ENCODE measurements around the gene IFRD2. TPM values are rescaled to one million over a fixed set of nuclear protein-coding genes. Genes with fewer than 3 reads are reported as not detected.

The IFRD2 gene
- total and polyA plus RNA-seq, 2 of the 8 experiments (the other 6 are each of a cell fraction or from before 2014, with no cell fraction given), result 76.7 to 88.8 TPM

DNA sequence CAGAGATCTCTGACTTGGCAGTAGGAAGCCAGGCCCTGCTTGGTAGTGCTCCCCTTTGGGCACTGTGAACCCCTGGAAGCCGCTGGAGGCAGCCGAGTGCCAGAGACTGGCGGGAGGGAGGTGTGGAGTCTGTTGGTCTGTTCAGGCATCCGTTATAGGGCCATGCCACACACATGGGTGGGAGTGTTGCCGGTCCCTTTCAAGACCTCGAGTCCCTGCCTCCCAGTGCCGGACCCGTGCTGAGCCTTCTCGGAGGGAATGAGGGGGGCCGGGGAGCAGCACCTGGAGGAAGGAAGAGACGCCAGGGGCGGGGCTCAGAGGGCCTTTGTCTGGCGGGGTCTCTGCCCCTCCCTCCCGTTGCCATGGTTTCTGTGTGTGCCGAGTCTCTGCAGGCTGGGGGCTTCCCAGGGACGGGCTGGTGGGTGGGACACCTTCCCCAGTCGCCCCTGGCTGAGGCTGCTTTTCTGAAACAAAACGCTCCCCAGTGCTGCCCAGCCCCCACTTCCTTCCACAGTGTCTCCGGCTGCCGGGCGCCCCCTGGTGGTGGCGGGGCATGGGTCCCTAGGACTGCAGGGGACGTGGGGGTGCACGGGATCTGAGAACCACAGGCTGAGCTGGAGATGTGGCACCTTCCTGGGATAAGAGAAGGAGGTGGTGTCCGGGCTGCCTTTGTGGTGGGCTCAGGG is 46.3 kb downstream of the IFRD2 start:
- Histone ChIP-seq H4K8ac (ENCODE audit: extremely low read depth, insufficient read depth, low read length) (peak overlapping the region; percentile 89), H3K56ac (replicated peaks; ENCODE audit: insufficient read length, low read depth, low read length) (peak overlapping the region; percentile 35), H3K14ac (ENCODE audit: insufficient read length) (no peak overlapping the region), H3K27ac (ENCODE audit: low read depth, low read length) (peak overlapping the region; percentile 53), H4K5ac (ENCODE audit: insufficient read length, low read depth, low read length) (peak overlapping the region; percentile 73), H3K23me2 (ENCODE audit: low read depth, low read length) (peaks cover 5% of the 10 kb centered on the region; the same call in 1 of the 2 replicates), H2BK12ac (ENCODE audit: low read depth, low read length) (peak overlapping the region; percentile 92), H3K79me2 (ENCODE audit: control insufficient read depth in 1 of 2, insufficient read depth in 2 of 2, low read length in 2 of 2) (peaks cover 21 to 90% of the 10 kb centered on the region in 2 experiments), H2AFZ (ENCODE audit: low read length) (no peak overlapping the region), H3K23ac (ENCODE audit: insufficient read length) (no peak overlapping the region), H2BK15ac (ENCODE audit: low read length) (peak overlapping the region; percentile 98; the same call in 1 of the 2 replicates), H3K27me3 (replicated peaks in 1 of 4; ENCODE audit: control insufficient read depth in 3 of 4, extremely low read depth in 1 of 4, insufficient read depth in 3 of 4, low read length in 3 of 4) (no peaks in the 10 kb centered on the region), H2BK120ac (replicated peaks; ENCODE audit: low read depth, low read length) (peak overlapping the region; percentile 38), H3K9ac (replicated peaks in 1 of 4; ENCODE audit: extremely low read depth in 1 of 4, low read depth in 3 of 4, low read length in 3 of 4) (peak overlapping the region in 2 of 4 experiments; percentile 8 to 13; a peak in 2 of 7 replicates), H4K20me1 (replicated peaks in 1 of 2; ENCODE audit: control insufficient read depth in 1 of 2, insufficient read depth in 2 of 2, low read length in 2 of 2) (peaks cover 18 to 36% of the 10 kb centered on the region in 2 experiments), H3K4ac (replicated peaks; ENCODE audit: insufficient read length, low read depth, low read length) (no peak overlapping the region), H3K9me3 (ENCODE audit: insufficient read depth in 2 of 2, low read depth in 1 of 2, low read length in 1 of 2) (no peaks in the 10 kb centered on the region), H3K4me1 (replicated peaks in 1 of 4; ENCODE audit: control insufficient read depth in 3 of 4, insufficient read depth in 4 of 4, low read length in 3 of 4) (peaks cover 5 to 48% (median 41%) of the 10 kb centered on the region in 4 experiments), H4K91ac (replicated peaks; ENCODE audit: insufficient read length, low read length) (peak overlapping the region; percentile 86), H2BK20ac (ENCODE audit: low read length) (peak overlapping the region; percentile 18; the same call in 1 of the 2 replicates), H3K18ac (ENCODE audit: extremely low read depth, low read length) (peak overlapping the region; percentile 92), H3K79me1 (ENCODE audit: low read depth, low read length) (peaks cover 35% of the 10 kb centered on the region), H3K36me3 (ENCODE audit: control insufficient read depth in 2 of 4, insufficient read depth in 4 of 4, low read length in 3 of 4) (peaks cover 0 to 3% (median 2%) of the 10 kb centered on the region in 4 experiments; a peak in 2 of 8 replicates), H2BK5ac (ENCODE audit: low read depth, low read length) (peak overlapping the region; percentile 96), H2AK5ac (ENCODE audit: low read depth, low read length) (peak overlapping the region; percentile 54; the same call in 1 of the 2 replicates), H3K4me2 (ENCODE audit: insufficient read depth in 1 of 2, low read depth in 2 of 2, low read length in 2 of 2) (peak overlapping the region; percentile 56 to 60; a peak in 3 of 4 replicates), H3K4me3 (ENCODE audit: extremely low read depth in 1 of 4, insufficient read depth in 2 of 4, low read depth in 3 of 4, low read length in 4 of 4) (peak overlapping the region in 2 of 4 experiments; percentile 23 to 27; a peak in 4 of 8 replicates)
- peak in 1 of 2 experiments; percentile 99 for DNase-seq (ENCODE audit: low read depth in 1 of 2, low spot score in 2 of 2)
- ChIA-PET CTCF (ENCODE audit: partially characterized antibody) (interaction anchor here (0.6 to 53.5 kb wide), 34 partner anchors 12 to 443 kb away, joined by 3 to 2149 read pairs (median 4); partner anchors contain the start of genes GNAI2, GNAT1, HYAL3 and INKA1), POLR2A (ENCODE audit: partially characterized antibody) (interaction anchor here (0.6 to 3.5 kb wide), 16 partner anchors 8 to 282 kb away, joined by 3 to 17 read pairs (median 4); partner anchors contain the start of gene IFRD2)
- FAIRE-seq, result no peak
- 7% methylated on average over 22 of the region's 25 CpGs; no CpG with 5 or more reads in 1 of the 2 experiments for WGBS, 2 experiments (ENCODE audit: extremely low coverage in 1 of 2, insufficient coverage in 1 of 2, insufficient read length in 1 of 2, insufficient replicate concordance in 2 of 2, low coverage in 1 of 2, low lambda C conversion rate in 2 of 2, missing lambda C conversion rate in 1 of 2)
- TF ChIP-seq GABPA (IDR thresholded peaks at IDR 0.05; ENCODE audit: borderline replicate concordance, insufficient read depth, low read length), result peak; percentile 53; the same call in 1 of the 2 replicates
- TF ChIP-seq, protein P1, sequence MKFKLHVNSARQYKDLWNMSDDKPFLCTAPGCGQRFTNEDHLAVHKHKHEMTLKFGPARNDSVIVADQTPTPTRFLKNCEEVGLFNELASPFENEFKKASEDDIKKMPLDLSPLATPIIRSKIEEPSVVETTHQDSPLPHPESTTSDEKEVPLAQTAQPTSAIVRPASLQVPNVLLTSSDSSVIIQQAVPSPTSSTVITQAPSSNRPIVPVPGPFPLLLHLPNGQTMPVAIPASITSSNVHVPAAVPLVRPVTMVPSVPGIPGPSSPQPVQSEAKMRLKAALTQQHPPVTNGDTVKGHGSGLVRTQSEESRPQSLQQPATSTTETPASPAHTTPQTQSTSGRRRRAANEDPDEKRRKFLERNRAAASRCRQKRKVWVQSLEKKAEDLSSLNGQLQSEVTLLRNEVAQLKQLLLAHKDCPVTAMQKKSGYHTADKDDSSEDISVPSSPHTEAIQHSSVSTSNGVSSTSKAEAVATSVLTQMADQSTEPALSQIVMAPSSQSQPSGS (IDR thresholded peaks at IDR 0.05; ENCODE audit: low read length), result no peak
- no peak for TF ChIP-seq CBX5 (IDR thresholded peaks at IDR 0.05; ENCODE audit: low read depth, low read length)

Data from H1 (cell line).